SK-N-SH (cell line): ENCODE data around the gene MOCOS. TPM values are rescaled to one million over a fixed set of nuclear protein-coding genes. Genes with fewer than 3 reads are reported as not detected.

Experiments used
- CTCF ChIA-PET: fragments of 300-600, 350-600 bp; formaldehyde crosslinking; extraction: SDS; loops from one replicate; lab custom pipeline; 2021; lab: Yijun Ruan, JAX
- POLR2A ChIA-PET: fragments of 350-600 bp; sonication (Branson Sonifier 250); formaldehyde crosslinking; extraction: SDS; loops from one replicate; lab custom pipeline; 2020; ENCODE audit warnings: antibody characterized with exemption, inconsistent platforms; lab: Yijun Ruan, JAX
- DNase-seq: peaks from one replicate; pipeline ENCODE4 v3.0.0; 2012
- H2AFZ ChIP-seq: fragments of 200-600 bp; sonication (generic); 2 replicates; pipeline ENCODE4 v1.8.1; 2016; ENCODE audit warnings: antibody characterized with exemption, mild to moderate bottlenecking, low read depth
- H3F3A ChIP-seq: fragments of 200-600 bp; sonication (generic); replicated peaks from 2 replicates; pipeline ENCODE3; 2016; ENCODE audit warnings: antibody characterized with exemption, mild to moderate bottlenecking; ENCODE audit not compliant: insufficient read depth
- H3K27ac ChIP-seq, 2 experiments: fragments of 200-500 bp in 1 of 2; fragments of 200-600 bp in 1 of 2; sonication (Bioruptor generic) in 1 of 2; sonication (generic), shearing (Covaris generic) in 1 of 2; 2 replicates each; pipeline versions ENCODE4 v1.5.1 to v1.6.1; 2014 to 2016; ENCODE audit warnings: low read depth in 2 of 2, inconsistent platforms in 1 of 2, low read length in 1 of 2, mild to moderate bottlenecking in 1 of 2, mixed read lengths in 1 of 2
- H3K27me3 ChIP-seq: fragments of 200-600 bp; sonication (generic), shearing (Covaris generic); 2 replicates; pipeline ENCODE4 v1.6.1; 2016; ENCODE audit warnings: mixed run types; ENCODE audit not compliant: insufficient read depth
- H3K36me3 ChIP-seq, 2 experiments: fragments of 200-500 bp in 1 of 2; fragments of 200-600 bp in 1 of 2; sonication (Bioruptor generic) in 1 of 2; sonication (generic) in 1 of 2; replicated peaks in 1 of 2; 2 replicates each; pipeline versions ENCODE3 to v1.5.1; 2014 to 2016; ENCODE audit warnings: low read length in 1 of 2, mild to moderate bottlenecking in 1 of 2; ENCODE audit not compliant: insufficient read depth in 2 of 2, control insufficient read depth in 1 of 2
- H3K4me1 ChIP-seq, 2 experiments: fragments of 200-500 bp in 1 of 2; fragments of 200-600 bp in 1 of 2; sonication (Bioruptor generic) in 1 of 2; sonication (generic), shearing (Covaris generic) in 1 of 2; 2 replicates each; pipeline versions ENCODE4 v1.5.1 to v1.6.1; 2014 to 2016; ENCODE audit warnings: low read depth in 1 of 2, low read length in 1 of 2, mixed run types in 1 of 2; ENCODE audit not compliant: insufficient read depth in 2 of 2, control insufficient read depth in 1 of 2
- H3K4me2 ChIP-seq: fragments of 200-600 bp; sonication (generic), shearing (Covaris generic); 2 replicates; pipeline ENCODE4 v1.6.1; 2017; ENCODE audit warnings: mixed run types
- H3K4me3 ChIP-seq, 2 experiments: fragments of 200-500 bp in 1 of 2; fragments of 200-600 bp in 1 of 2; sonication (Bioruptor generic) in 1 of 2; sonication (generic), shearing (Covaris generic) in 1 of 2; 2 replicates each; pipeline versions ENCODE4 v1.5.1 to v1.8.1; 2014 to 2016; ENCODE audit warnings: low read depth in 2 of 2, inconsistent platforms in 1 of 2, low read length in 1 of 2, mild to moderate bottlenecking in 1 of 2, mixed read lengths in 1 of 2, moderate library complexity in 1 of 2
- H3K79me2 ChIP-seq: fragments of 200-600 bp; sonication (generic); 2 replicates; pipeline ENCODE4 v1.8.1; 2017; ENCODE audit warnings: mild to moderate bottlenecking; ENCODE audit not compliant: insufficient read depth
- H3K9ac ChIP-seq: fragments of 200-600 bp; sonication (generic); 2 replicates; pipeline ENCODE4 v1.6.1; 2017; ENCODE audit warnings: mixed run types
- H3K9me2 ChIP-seq: fragments of 200-600 bp; sonication (generic); 2 replicates; pipeline ENCODE4 v1.6.1; 2017; ENCODE audit warnings: mixed run types
- H3K9me3 ChIP-seq: fragments of 200-600 bp; sonication (generic); 2 replicates; pipeline ENCODE4 v1.6.1; 2017; ENCODE audit warnings: mixed run types, mild to moderate bottlenecking, moderate library complexity
- H4K20me1 ChIP-seq: fragments of 200-600 bp; sonication (generic); 2 replicates; pipeline ENCODE4 v1.6.1; 2017; ENCODE audit warnings: mild to moderate bottlenecking, mixed run types; ENCODE audit not compliant: insufficient read depth
- CTCF ChIP-seq: fragments of 200-600 bp; sonication (generic); IDR thresholded peaks from 2 replicates; pipeline ENCODE4 v1.6.1; 2017; ENCODE audit warnings: antibody characterized with exemption, mild to moderate bottlenecking, moderate library complexity
- NFIC ChIP-seq: IDR thresholded peaks from 2 replicates; pipeline ENCODE4 v1.4.0; 2012; ENCODE audit warnings: borderline replicate concordance
- PBX3 ChIP-seq: IDR thresholded peaks from 2 replicates; pipeline ENCODE4; 2012
- RAD21 ChIP-seq: IDR thresholded peaks from 2 replicates; pipeline ENCODE4 v1.6.1; 2012; ENCODE audit warnings: mild to moderate bottlenecking, low read length
- SMC3 ChIP-seq: IDR thresholded peaks from 2 replicates; pipeline ENCODE4 v1.6.1; 2012; ENCODE audit warnings: low read depth, low read length, improper control_type of control experiment
- USF1 ChIP-seq: IDR thresholded peaks from 2 replicates; pipeline ENCODE4 v1.4.0; 2012; ENCODE audit warnings: low read depth, borderline replicate concordance
- USF2 ChIP-seq: fragments of 150-350 bp; IDR thresholded peaks from 2 replicates; pipeline ENCODE4 v1.6.1; 2017; ENCODE audit warnings: antibody characterized with exemption, low read length, low read depth, borderline replicate concordance
- ZBTB33 ChIP-seq: IDR thresholded peaks from 2 replicates; pipeline ENCODE4 v1.4.0; 2012; ENCODE audit warnings: low read depth, borderline replicate concordance
- WGBS: methylation state at CpG from one replicate; pipeline ENCODE4 v1.1.6; 2017; ENCODE audit warnings: low lambda C conversion rate; 5-methylcytosine and 5-hydroxymethylcytosine counted together
- polyA plus RNA-seq, 3 experiments: library from polyadenylated mRNA; depleted of rRNA; stranded (reverse); fragments of >200 nt; gene quantifications; 2 replicates each; pipeline ENCODE4 v1.2.3, GENCODE V29; 2012

The MOCOS gene
- polyA plus RNA-seq, 1 of the 3 experiments (the other 2 are of a cell fraction): 1.2 TPM

DNA sequence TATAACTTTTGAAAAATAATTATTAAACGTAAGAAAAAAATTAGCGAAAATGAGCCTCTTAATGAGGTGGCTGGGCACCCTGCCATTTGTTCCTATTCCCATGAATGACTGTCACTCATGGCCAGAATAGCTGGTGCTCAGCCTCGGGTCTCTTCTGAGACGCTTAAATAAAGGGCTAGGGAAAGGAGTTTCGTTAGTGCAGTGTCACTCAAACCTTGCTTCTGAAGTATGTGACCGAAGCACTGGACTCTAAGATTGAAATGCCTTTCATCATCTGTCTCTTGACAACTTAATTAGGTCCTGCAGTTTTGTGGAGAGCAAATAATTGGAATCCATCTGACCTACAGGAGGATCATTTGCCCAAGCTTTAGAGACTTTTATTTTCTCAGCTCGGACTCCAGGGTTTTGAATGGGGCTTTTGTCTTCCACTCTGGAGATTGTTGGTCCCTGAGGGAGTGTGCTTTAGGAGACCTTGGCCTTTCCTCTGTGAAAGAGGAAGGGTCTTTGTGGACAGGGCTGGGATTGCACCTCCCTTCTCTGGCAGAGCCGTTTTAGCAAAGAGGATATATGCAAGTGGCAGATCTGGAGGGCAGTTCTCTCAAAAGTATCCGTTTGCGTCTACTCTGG, 67.9 kb downstream of the MOCOS start (continued):
- TF ChIP-seq PBX3 (no peak), SMC3 (no peak)

GRCh38 chr18:36256094-36256493, 68.8 kb downstream of the MOCOS start:
- CTCF ChIA-PET: no interaction called here
- TF ChIP-seq RAD21 (no peak), USF1 (no peak), NFIC (no peak), ZBTB33 (no peak), USF2 (no peak), CTCF (no peak)
- 83% methylated on average over 7 of the region's 7 CpGs for whole genome bisulfite sequencing

More at GRCh38 chr18:36256094-36256493, 68.8 kb downstream of the MOCOS start:
- H4K20me1 ChIP-seq: no peaks in the 10 kb centered on the region
- no peak overlapping the region for H3K4me2 ChIP-seq
- H3K27ac ChIP-seq: no peak overlapping the region
- H3F3A ChIP-seq: no peaks in the 10 kb centered on the region
- no peak overlapping the region for H3K9ac ChIP-seq
- no peaks in the 10 kb centered on the region for H3K9me3 ChIP-seq
- no peak overlapping the region for H3K4me3 ChIP-seq
- H3K9me2 ChIP-seq: no peaks in the 10 kb centered on the region
- H3K27me3 ChIP-seq: no peaks in the 10 kb centered on the region
- no peak overlapping the region for H2AFZ ChIP-seq
- H3K36me3 ChIP-seq: no peaks in the 10 kb centered on the region
- DNase-seq: no peak
- H3K4me1 ChIP-seq: no peaks in the 10 kb centered on the region
- no peaks in the 10 kb centered on the region for H3K79me2 ChIP-seq
- POLR2A ChIA-PET: no interaction called here
